Neuronal stem cell (in vitro differentiated cells): ENCODE data around the gene OGFOD3.

ENCODE experiments used
- DNase-seq: peaks from one replicate; pipeline ENCODE4 v3.0.0-alpha.2; 2013; ENCODE audit warnings: low spot score
- H2AFZ ChIP-seq: one replicate; pipeline ENCODE4 v1.6.1; 2013; ENCODE audit warnings: mild to moderate bottlenecking, low read length, inconsistent platforms
- H2AK5ac ChIP-seq: 2 replicates; pipeline ENCODE4 v1.6.1; 2013; ENCODE audit warnings: low read depth, mild to moderate bottlenecking, inconsistent platforms, low read length, moderate library complexity, mixed read lengths
- H2BK120ac ChIP-seq: 2 replicates; pipeline ENCODE4 v1.6.1; 2013; ENCODE audit warnings: low read depth, mild to moderate bottlenecking, inconsistent platforms, low read length, moderate library complexity, mixed read lengths
- H2BK12ac ChIP-seq: one replicate; pipeline ENCODE4 v1.6.1; 2013; ENCODE audit warnings: low read length, inconsistent platforms
- H2BK15ac ChIP-seq: 2 replicates; pipeline ENCODE4 v1.6.1; 2013; ENCODE audit warnings: mild to moderate bottlenecking, low read length, inconsistent platforms, mixed read lengths
- H2BK5ac ChIP-seq: one replicate; pipeline ENCODE4 v1.6.1; 2013; ENCODE audit warnings: inconsistent platforms, mild to moderate bottlenecking, low read length, moderate library complexity
- H3K14ac ChIP-seq: one replicate; pipeline ENCODE4 v1.6.1; 2013; ENCODE audit warnings: low read length, inconsistent platforms
- H3K18ac ChIP-seq: 2 replicates; pipeline ENCODE4 v1.6.1; 2013; ENCODE audit warnings: low read length, inconsistent platforms
- H3K23ac ChIP-seq: 2 replicates; pipeline ENCODE4 v1.6.1; 2013; ENCODE audit warnings: low read depth, mild to moderate bottlenecking, mixed read lengths, low read length, inconsistent platforms; ENCODE audit not compliant: poor library complexity
- H3K27ac ChIP-seq: replicated peaks from 3 replicates; pipeline ENCODE4 v1.5.1; 2013; ENCODE audit warnings: low read length, inconsistent platforms
- H3K27me3 ChIP-seq, 3 experiments: 2 replicates each; pipeline ENCODE4 v1.6.1; 2013; ENCODE audit warnings: low read length in 3 of 3, mild to moderate bottlenecking in 2 of 3, inconsistent platforms in 1 of 3, low read depth in 1 of 3, mixed read lengths in 1 of 3, moderate library complexity in 1 of 3; ENCODE audit not compliant: control insufficient read depth in 3 of 3, insufficient read depth in 3 of 3
- H3K36me3 ChIP-seq, 2 donors: replicated peaks in 1 of 2; 2 replicates each; pipeline ENCODE4 v1.6.1; 2013; ENCODE audit warnings: low read length in 2 of 2; ENCODE audit not compliant: control insufficient read depth in 2 of 2, insufficient read depth in 2 of 2
- H3K4ac ChIP-seq: 2 replicates; pipeline ENCODE4 v1.6.1; 2013; ENCODE audit warnings: inconsistent platforms, mild to moderate bottlenecking, low read length, moderate library complexity
- H3K4me1 ChIP-seq, 2 donors: 1 replicate in 1 of 2; 2 replicates in 1 of 2; pipeline ENCODE4 v1.6.1; 2013; ENCODE audit warnings: low read length in 2 of 2, low read depth in 1 of 2; ENCODE audit not compliant: control insufficient read depth in 2 of 2, insufficient read depth in 1 of 2
- H3K4me2 ChIP-seq: one replicate; pipeline ENCODE4 v1.6.1; 2013; ENCODE audit warnings: mild to moderate bottlenecking, low read length, inconsistent platforms; ENCODE audit not compliant: insufficient read depth, poor library complexity, severe bottlenecking
- H3K4me3 ChIP-seq, 2 donors: 2 replicates each; pipeline ENCODE4 v1.5.1; 2013; ENCODE audit warnings: low read length in 2 of 2, mild to moderate bottlenecking in 2 of 2, inconsistent platforms in 1 of 2, moderate library complexity in 1 of 2
- H3K79me1 ChIP-seq: one replicate; pipeline ENCODE4 v1.6.1; 2013; ENCODE audit warnings: low read depth, mild to moderate bottlenecking, inconsistent platforms, low read length, moderate library complexity
- H3K9ac ChIP-seq: one replicate; pipeline ENCODE4 v1.6.1; 2013; ENCODE audit warnings: mild to moderate bottlenecking, low read depth, low read length, inconsistent platforms; ENCODE audit not compliant: poor library complexity
- H3K9me3 ChIP-seq, 2 donors: replicated peaks in 1 of 2; 2 replicates each; pipeline versions ENCODE3 to v1.6.1; 2013; ENCODE audit warnings: low read length in 2 of 2, mild to moderate bottlenecking in 2 of 2, inconsistent platforms in 1 of 2, low read depth in 1 of 2, mixed read lengths in 1 of 2, moderate library complexity in 1 of 2; ENCODE audit not compliant: control insufficient read depth in 2 of 2, insufficient read depth in 1 of 2
- H4K8ac ChIP-seq: one replicate; pipeline ENCODE4 v1.6.1; 2013; ENCODE audit warnings: low read depth, mild to moderate bottlenecking, inconsistent platforms, low read length, moderate library complexity
- H4K91ac ChIP-seq: one replicate; pipeline ENCODE4 v1.6.1; 2013; ENCODE audit warnings: low read length, low read depth, mild to moderate bottlenecking, inconsistent platforms; ENCODE audit not compliant: poor library complexity
- WGBS, 2 donors: extraction: QIAGEN DNeasy Blood & Tissue Kit; methylation state at CpG; one replicate each; pipeline ENCODE4 v1.1.7; 2013; ENCODE audit warnings: missing lambda C conversion rate in 2 of 2, mixed read lengths in 1 of 2; ENCODE audit not compliant: insufficient read length in 2 of 2, insufficient replicate concordance in 1 of 2; ENCODE audit errors: extremely low coverage in 2 of 2; 5-methylcytosine and 5-hydroxymethylcytosine counted together

The OGFOD3 gene

GRCh38 chr17:82415786-82416185, 2.6 kb downstream of the OGFOD3 start:
- Histone ChIP-seq H2AFZ (no peak overlapping the region), H3K27ac (no peak overlapping the region), H4K91ac (no peak overlapping the region), H3K4me3 (no peak overlapping the region), H3K79me1 (peaks cover 4% of the 10 kb centered on the region), H2BK5ac (no peak overlapping the region), H3K9me3 (no peaks in the 10 kb centered on the region), H2BK15ac (no peak overlapping the region), H2BK12ac (no peak overlapping the region), H3K27me3 (peaks cover 0 to 2% (median 0%) of the 10 kb centered on the region in 3 experiments), H3K4ac (no peak overlapping the region), H3K14ac (no peak overlapping the region), H3K4me2 (no peak overlapping the region), H2BK120ac (no peak overlapping the region), H4K8ac (no peak overlapping the region), H2AK5ac (no peak overlapping the region), H3K36me3 (peaks cover 5 to 28% of the 10 kb centered on the region in 2 donors), H3K18ac (no peak overlapping the region), H3K9ac (no peak overlapping the region), H3K23ac (no peak overlapping the region), H3K4me1 (peaks cover 5% of the 10 kb centered on the region in 2 donors)
- no peak for DNase-seq
- no CpG with 5 or more reads among the region's 9 CpGs for WGBS, 2 donors

- H3K18ac ChIP-seq = no peak overlapping the region
- no CpG with 5 or more reads among the region's 26 CpGs for WGBS, 2 donors
- H3K23ac ChIP-seq = no peak overlapping the region
- H3K27me3 ChIP-seq = peaks cover 0 to 2% (median 0%) of the 10 kb centered on the region in 3 experiments
- H2AFZ ChIP-seq = no peak overlapping the region
- H3K79me1 ChIP-seq = peaks cover 4% of the 10 kb centered on the region
- H3K4ac ChIP-seq = no peak overlapping the region
- H2BK120ac ChIP-seq = no peak overlapping the region
- no peak for DNase-seq
- no peak overlapping the region for H3K4me3 ChIP-seq
- no peak overlapping the region for H4K8ac ChIP-seq
- H3K27ac ChIP-seq = no peak overlapping the region
- no peak overlapping the region for H3K9ac ChIP-seq
- no peaks in the 10 kb centered on the region for H3K9me3 ChIP-seq
- no peak overlapping the region for H3K4me2 ChIP-seq
- H3K14ac ChIP-seq = no peak overlapping the region
- no peak overlapping the region for H2BK15ac ChIP-seq
- no peak overlapping the region for H2AK5ac ChIP-seq
- peaks cover 5% of the 10 kb centered on the region in 2 donors for H3K4me1 ChIP-seq
- no peak overlapping the region for H2BK12ac ChIP-seq
- no peak overlapping the region for H2BK5ac ChIP-seq
- peaks cover 5 to 26% of the 10 kb centered on the region in 2 donors for H3K36me3 ChIP-seq
- no peak overlapping the region for H4K91ac ChIP-seq
Observed at GRCh38 chr17:82415336-82415735, 3.0 kb downstream of the OGFOD3 start.

GRCh38 chr17:82414548-82415281, 3.7 kb downstream of the OGFOD3 start:
- no peaks in the 10 kb centered on the region for H3K9me3 ChIP-seq
- H3K23ac ChIP-seq = no peak overlapping the region
- no peak overlapping the region for H3K9ac ChIP-seq
- H2BK120ac ChIP-seq = no peak overlapping the region
- DNase-seq = peak; percentile 76
- no peak overlapping the region for H2AK5ac ChIP-seq
- no peak overlapping the region for H3K14ac ChIP-seq
- H3K27me3 ChIP-seq = peaks cover 0 to 2% (median 0%) of the 10 kb centered on the region in 3 experiments
- H2BK15ac ChIP-seq = no peak overlapping the region
- H3K4me3 ChIP-seq = no peak overlapping the region
- H3K18ac ChIP-seq = no peak overlapping the region
- H4K91ac ChIP-seq = no peak overlapping the region
- WGBS, 2 donors = no CpG with 5 or more reads among the region's 38 CpGs
- peaks cover 4% of the 10 kb centered on the region for H3K79me1 ChIP-seq
- H3K4me2 ChIP-seq = no peak overlapping the region
- H2BK5ac ChIP-seq = no peak overlapping the region
- no peak overlapping the region for H2BK12ac ChIP-seq
- H4K8ac ChIP-seq = no peak overlapping the region
- no peak overlapping the region for H3K27ac ChIP-seq
- H3K36me3 ChIP-seq = peaks cover 3 to 19% of the 10 kb centered on the region in 2 donors
- H2AFZ ChIP-seq = no peak overlapping the region
- no peak overlapping the region for H3K4ac ChIP-seq
- peaks cover 5% of the 10 kb centered on the region in 2 donors for H3K4me1 ChIP-seq

- H3K9ac ChIP-seq = no peak overlapping the region
- H3K14ac ChIP-seq = no peak overlapping the region
- no peaks in the 10 kb centered on the region for H3K9me3 ChIP-seq
- H2BK5ac ChIP-seq = peak overlapping the region; percentile 75
- no peak overlapping the region for H3K4me3 ChIP-seq
- H4K91ac ChIP-seq = no peak overlapping the region
- no peak overlapping the region for H3K18ac ChIP-seq
- no peak overlapping the region for H2AFZ ChIP-seq
- H3K79me1 ChIP-seq = peaks cover 3% of the 10 kb centered on the region
- H3K27me3 ChIP-seq = peaks cover 0 to 2% (median 0%) of the 10 kb centered on the region in 3 experiments
- no peak overlapping the region for H2AK5ac ChIP-seq
- H3K23ac ChIP-seq = peak overlapping the region; percentile 73
- no peak for DNase-seq
- H3K36me3 ChIP-seq = peaks cover 3 to 17% of the 10 kb centered on the region in 2 donors
- peaks cover 2 to 3% of the 10 kb centered on the region in 2 donors for H3K4me1 ChIP-seq
- no peak overlapping the region for H4K8ac ChIP-seq
- H3K4me2 ChIP-seq = no peak overlapping the region
- no peak overlapping the region for H2BK12ac ChIP-seq
- no peak overlapping the region for H3K4ac ChIP-seq
- H3K27ac ChIP-seq = no peak overlapping the region
- H2BK15ac ChIP-seq = no peak overlapping the region
- H2BK120ac ChIP-seq = no peak overlapping the region
- no CpG with 5 or more reads among the region's 29 CpGs for WGBS, 2 donors
Observed at GRCh38 chr17:82412535-82413520, 5.6 kb downstream of the OGFOD3 start.
